ENCODE measurements around the gene SSH2. TPM values are rescaled to one million over a fixed set of nuclear protein-coding genes. Genes with fewer than 3 reads are reported as not detected.

The SSH2 gene
- total and polyA plus RNA-seq, 2 experiments from 2014 or later, result 9.9 to 12.7 TPM

- no peak overlapping the region for H3K4me3 ChIP-seq
- H4K20me1 ChIP-seq (ENCODE audit: insufficient read depth, poor library complexity, severe bottlenecking), result no peaks in the 10 kb centered on the region
- no peak for DNase-seq (ENCODE audit: low spot score)
- no peaks in the 10 kb centered on the region for H3K27me3 ChIP-seq
- no peaks in the 10 kb centered on the region for H3K36me3 ChIP-seq (replicated peaks; ENCODE audit: insufficient read depth, low read depth)
- H3K9me3 ChIP-seq (ENCODE audit: low read depth), result no peaks in the 10 kb centered on the region
- H3K4me1 ChIP-seq (ENCODE audit: insufficient read depth), result no peaks in the 10 kb centered on the region
- no peak overlapping the region for H3K27ac ChIP-seq
- H3K79me2 ChIP-seq, result no peaks in the 10 kb centered on the region
- no peak overlapping the region for H3K4me2 ChIP-seq
- 93% methylated on average over 3 of the region's 3 CpGs for WGBS (ENCODE audit: low lambda C conversion rate, missing lambda C conversion rate)
- H3K9me2 ChIP-seq (replicated peaks; ENCODE audit: insufficient read depth), result no peaks in the 10 kb centered on the region
- H2AFZ ChIP-seq, result no peak overlapping the region
- TF ChIP-seq EZH2phosphoT487 (IDR thresholded peaks at IDR 0.05; ENCODE audit: low read depth, severe bottlenecking, unreplicated experiment) (no peak), CTCF (IDR thresholded peaks at IDR 0.05; ENCODE audit: poor library complexity) (no peak), EZH2 (IDR thresholded peaks at IDR 0.05; ENCODE audit: borderline replicate concordance) (no peak)
These were observed 296.1 kb downstream of the SSH2 start for GRCh38 chr17:29633886-29634285.

- Histone ChIP-seq H2AFZ (no peak overlapping the region), H3K36me3 (replicated peaks; ENCODE audit: insufficient read depth, low read depth) (no peaks in the 10 kb centered on the region), H4K20me1 (ENCODE audit: insufficient read depth, poor library complexity, severe bottlenecking) (no peaks in the 10 kb centered on the region), H3K4me3 (no peak overlapping the region), H3K9me3 (ENCODE audit: low read depth) (no peaks in the 10 kb centered on the region), H3K27ac (no peak overlapping the region), H3K4me2 (no peak overlapping the region), H3K79me2 (no peaks in the 10 kb centered on the region), H3K4me1 (ENCODE audit: insufficient read depth) (no peaks in the 10 kb centered on the region), H3K9me2 (replicated peaks; ENCODE audit: insufficient read depth) (no peaks in the 10 kb centered on the region), H3K27me3 (no peaks in the 10 kb centered on the region)
- TF ChIP-seq EZH2 (IDR thresholded peaks at IDR 0.05; ENCODE audit: borderline replicate concordance), result no peak
- no peak for TF ChIP-seq CTCF (IDR thresholded peaks at IDR 0.05; ENCODE audit: poor library complexity)
- TF ChIP-seq EZH2phosphoT487 (IDR thresholded peaks at IDR 0.05; ENCODE audit: low read depth, severe bottlenecking, unreplicated experiment), result no peak
- WGBS (ENCODE audit: low lambda C conversion rate, missing lambda C conversion rate), result 94% methylated on average over 6 of the region's 6 CpGs
- DNase-seq (ENCODE audit: low spot score), result no peak
These were observed 299.3 kb downstream of the SSH2 start for GRCh38 chr17:29630630-29631193.

GRCh38 chr17:29629839-29630238 is 300.2 kb downstream of the SSH2 start:
- Histone ChIP-seq H3K27ac (no peak overlapping the region), H3K4me1 (ENCODE audit: insufficient read depth) (no peaks in the 10 kb centered on the region), H3K4me2 (no peak overlapping the region), H3K27me3 (no peaks in the 10 kb centered on the region), H3K9me3 (ENCODE audit: low read depth) (no peaks in the 10 kb centered on the region), H3K4me3 (no peak overlapping the region), H3K9me2 (replicated peaks; ENCODE audit: insufficient read depth) (no peaks in the 10 kb centered on the region), H4K20me1 (ENCODE audit: insufficient read depth, poor library complexity, severe bottlenecking) (no peaks in the 10 kb centered on the region), H3K36me3 (replicated peaks; ENCODE audit: insufficient read depth, low read depth) (no peaks in the 10 kb centered on the region), H3K79me2 (no peaks in the 10 kb centered on the region), H2AFZ (no peak overlapping the region)
- no peak for DNase-seq (ENCODE audit: low spot score)
- no peak for TF ChIP-seq EZH2phosphoT487 (IDR thresholded peaks at IDR 0.05; ENCODE audit: low read depth, severe bottlenecking, unreplicated experiment)
- no peak for TF ChIP-seq CTCF (IDR thresholded peaks at IDR 0.05; ENCODE audit: poor library complexity)
- no peak for TF ChIP-seq EZH2 (IDR thresholded peaks at IDR 0.05; ENCODE audit: borderline replicate concordance)
- WGBS (ENCODE audit: low lambda C conversion rate, missing lambda C conversion rate), result 69% methylated on average over 2 of the region's 2 CpGs
